Hypothalamus (tissue), 51 donors: Measurements from ENCODE around the gene WHRN.

ENCODE experiments used
- DNase-seq, 51 donors: peaks; one replicate each; lab custom pipeline; 2025; lab: John Stamatoyannopoulos, UW

WHRN gene

DNA sequence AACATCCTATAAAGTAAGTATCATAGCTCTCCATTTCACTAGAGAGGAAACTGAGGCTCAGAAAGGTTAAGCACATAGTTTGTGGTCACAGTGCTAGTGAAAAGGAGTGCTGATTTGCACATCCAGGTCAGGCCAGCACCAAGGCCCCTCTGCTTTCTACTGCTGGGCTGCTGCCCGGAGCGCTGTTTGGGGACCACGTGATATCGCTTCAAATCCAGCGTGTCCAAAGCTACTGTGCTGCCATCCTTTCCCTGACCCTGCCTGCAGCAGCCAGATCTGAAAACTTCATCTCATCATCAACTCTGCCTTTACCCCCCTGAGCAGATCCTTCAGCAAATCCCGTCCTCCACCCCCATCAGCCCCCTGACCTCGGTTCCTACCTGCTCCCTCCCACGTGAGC is 76.8 kb downstream of the WHRN start:
- peak in 9 of 51 donors; percentile 8 to 48 (median 18) for DNase-seq

GRCh38 chr9:114427644-114428043 is 77.6 kb downstream of the WHRN start:
- DNase-seq: no peak

GRCh38 chr9:114426046-114426948 is 79.0 kb downstream of the WHRN start:
- no peak for DNase-seq

- no peak for DNase-seq
These were observed 80.1 kb downstream of the WHRN start for GRCh38 chr9:114425126-114425525.

- DNase-seq: no peak
These were observed 81.1 kb downstream of the WHRN start for GRCh38 chr9:114424126-114424525.

DNA sequence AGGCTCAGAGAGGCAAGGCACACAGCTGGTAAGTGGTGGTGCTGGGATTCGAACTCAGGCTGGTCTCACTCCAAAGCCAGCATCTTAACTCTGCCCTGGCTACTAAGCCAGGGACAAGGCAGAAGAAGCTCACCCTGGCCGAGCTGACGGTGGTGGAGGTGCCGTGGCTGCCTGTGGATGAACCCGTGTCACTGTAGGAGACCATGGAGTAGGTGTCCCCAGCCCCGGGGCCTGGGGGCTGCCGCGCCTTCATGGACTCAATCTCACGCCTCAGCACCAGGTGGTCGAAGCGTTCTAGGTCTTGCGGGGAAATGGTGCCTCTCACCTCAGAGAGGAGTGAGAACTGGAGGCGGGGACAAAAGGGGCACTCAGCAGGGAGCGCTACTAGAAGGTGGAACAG is 82.1 kb downstream of the WHRN start:
- no peak for DNase-seq

GRCh38 chr9:114421147-114421546 is 84.1 kb downstream of the WHRN start:
- DNase-seq: no peak

DNA sequence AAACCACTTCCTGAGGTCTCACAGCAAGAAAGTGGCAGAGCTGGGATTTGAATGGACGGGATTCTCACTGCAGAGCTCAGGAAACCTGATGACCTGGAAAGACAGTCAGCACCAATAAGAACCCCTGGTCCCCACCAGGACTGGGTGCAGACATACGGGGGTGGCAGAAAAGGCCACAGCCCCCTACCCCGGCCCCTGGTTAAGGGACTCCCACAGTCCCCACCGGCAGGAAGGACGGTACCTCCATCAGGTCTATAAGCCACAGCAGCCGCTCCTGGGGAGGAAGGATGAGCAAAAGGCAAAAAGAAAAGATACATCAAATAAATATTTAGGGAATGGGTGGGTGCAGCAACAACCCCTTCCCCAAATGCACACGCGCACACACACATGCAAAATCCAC is 85.5 kb downstream of the WHRN start:
- no peak for DNase-seq

DNA sequence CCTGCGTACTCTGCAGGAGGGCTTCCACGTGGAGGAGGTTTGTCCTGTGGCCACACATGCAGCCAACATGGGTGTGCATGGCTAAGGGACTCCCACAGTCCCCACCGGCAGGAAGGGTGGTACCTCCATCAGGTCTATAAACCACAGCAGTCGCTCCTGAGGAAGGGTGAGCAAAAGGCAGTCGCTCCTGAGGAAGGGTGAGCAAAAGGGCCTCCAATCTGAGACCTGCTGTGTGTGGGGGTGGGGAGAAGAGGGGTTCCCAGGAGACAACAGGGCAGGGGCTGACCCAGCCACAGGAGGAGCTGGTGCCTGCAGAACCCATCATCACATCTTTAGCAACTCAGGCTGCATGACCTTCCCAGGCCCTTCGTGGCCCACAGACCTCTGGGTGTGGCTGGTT is 87.2 kb downstream of the WHRN start:
- no peak for DNase-seq

DNA sequence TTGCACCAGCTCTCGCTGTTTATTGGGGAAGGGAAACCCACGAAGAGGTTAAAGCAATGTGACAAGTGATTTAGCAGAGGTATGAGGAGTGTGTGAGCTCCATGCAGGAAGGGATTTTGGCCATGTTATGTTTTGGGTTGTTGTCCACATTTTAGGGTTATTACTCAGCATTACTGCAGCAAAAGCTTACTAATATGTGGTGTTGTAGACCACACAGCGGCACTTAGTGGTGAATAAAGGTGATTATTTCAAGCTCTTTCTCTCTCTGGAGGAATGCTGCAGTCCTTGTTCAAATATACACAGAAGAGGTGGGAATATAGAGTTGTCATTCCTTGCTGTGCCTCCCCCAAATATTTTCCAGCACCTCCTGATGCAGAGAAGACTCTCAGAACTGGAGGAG is 87.8 kb downstream of the WHRN start:
- no peak for DNase-seq

GRCh38 chr9:114416906-114417305 is 88.4 kb downstream of the WHRN start:
- DNase-seq: no peak

DNA sequence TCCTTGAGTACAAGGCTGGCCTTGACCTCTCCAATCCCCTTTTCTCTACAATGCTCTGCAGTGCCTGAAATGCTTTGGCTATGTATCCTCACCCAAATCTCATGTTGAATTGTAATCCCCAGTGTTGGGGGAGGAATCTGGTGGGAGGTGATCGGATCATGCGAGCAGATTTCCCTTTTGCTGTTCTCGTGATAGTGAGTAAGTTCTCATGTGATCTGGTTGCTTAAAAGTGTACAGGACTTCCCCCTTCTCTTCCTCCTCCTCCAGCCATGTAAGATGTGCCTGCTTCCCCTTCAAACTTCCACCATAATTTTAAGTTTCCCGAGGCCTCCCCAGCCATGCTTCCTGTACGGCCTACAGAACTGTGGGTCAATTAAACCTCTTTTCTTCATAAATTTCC is 89.0 kb downstream of the WHRN start:
- DNase-seq: no peak

GRCh38 chr9:114414346-114414745 is 90.9 kb downstream of the WHRN start:
- no peak for DNase-seq

DNA sequence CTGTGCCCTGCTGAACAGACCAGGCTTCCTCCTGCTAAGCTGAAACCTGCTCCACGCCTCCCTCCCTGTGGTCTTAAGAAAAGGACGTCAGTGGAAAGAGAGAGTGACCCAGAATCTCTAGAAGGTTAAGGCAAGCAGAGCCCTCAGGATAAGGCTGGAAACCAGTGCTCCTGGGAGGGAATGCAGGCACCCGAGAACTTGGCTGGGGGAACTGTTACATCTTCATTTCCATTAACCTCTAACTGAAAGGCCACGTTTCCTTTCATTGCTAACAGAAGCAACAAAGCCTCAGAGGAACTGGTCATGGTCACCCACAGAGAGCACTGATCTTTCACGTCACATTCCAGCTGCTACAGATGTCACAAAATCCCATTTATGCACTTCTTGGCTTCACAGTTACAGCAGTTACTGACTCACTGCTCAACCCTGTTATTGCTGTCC is 91.4 kb downstream of the WHRN start:
- no peak for DNase-seq

DNA sequence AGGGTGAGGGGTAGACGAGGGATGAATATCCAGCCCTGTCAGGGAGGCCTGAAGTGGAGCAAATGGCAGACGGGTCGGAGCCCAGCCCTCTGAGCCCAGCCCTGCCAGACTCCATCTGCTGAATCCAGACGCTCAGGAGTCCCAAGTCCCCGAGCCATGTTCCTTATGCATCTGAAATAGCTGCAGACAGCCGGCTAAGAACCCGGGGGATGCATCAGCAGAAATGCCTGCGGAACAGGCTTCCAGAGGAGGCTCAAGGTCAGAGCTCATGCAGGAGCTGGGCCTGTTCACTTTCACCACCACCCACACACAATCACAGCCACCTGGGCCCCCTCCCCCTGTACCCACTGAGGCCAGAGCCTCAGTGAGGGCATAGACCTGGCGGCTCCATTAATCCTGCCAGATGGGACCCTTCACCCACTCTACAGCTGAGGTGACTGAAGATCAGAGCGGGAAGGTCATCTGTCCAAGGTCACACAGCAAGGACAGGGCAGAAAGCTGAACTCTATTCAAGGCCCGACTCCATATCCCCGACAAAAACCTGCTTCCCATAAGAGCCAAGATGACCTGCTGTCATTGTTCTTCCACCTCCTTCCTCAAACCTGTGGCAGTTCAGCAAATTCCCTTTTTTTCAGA is 93.1 kb downstream of the WHRN start:
- DNase-seq: no peak

- no peak for DNase-seq
These were observed 93.8 kb downstream of the WHRN start for GRCh38 chr9:114411452-114411851.

- DNase-seq: no peak
These were observed 94.4 kb downstream of the WHRN start for GRCh38 chr9:114410910-114411309.

- DNase-seq: no peak
These were observed 95.4 kb downstream of the WHRN start for GRCh38 chr9:114409842-114410241.

GRCh38 chr9:114409103-114409780 is 96.0 kb downstream of the WHRN start:
- DNase-seq: no peak

DNA sequence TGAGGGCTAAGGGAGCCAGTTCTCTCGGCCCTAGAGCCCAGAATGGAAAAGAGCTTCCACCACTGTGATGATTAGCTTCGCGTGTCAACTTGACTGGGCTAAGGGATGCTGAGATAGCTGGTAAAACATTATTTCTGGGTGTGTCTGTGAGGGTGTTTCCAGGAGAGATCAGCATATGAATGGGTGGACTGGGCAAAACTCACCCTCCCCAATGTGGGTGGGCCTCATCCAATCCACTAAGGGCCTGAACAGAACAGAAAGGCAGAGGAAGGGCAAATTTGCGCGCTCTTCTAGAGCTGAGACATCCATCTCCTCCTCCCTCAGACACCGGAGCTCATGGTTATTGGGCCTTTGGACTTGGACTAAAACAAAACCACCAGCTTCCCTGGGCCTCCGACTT is 96.6 kb downstream of the WHRN start:
- no peak for DNase-seq

DNA sequence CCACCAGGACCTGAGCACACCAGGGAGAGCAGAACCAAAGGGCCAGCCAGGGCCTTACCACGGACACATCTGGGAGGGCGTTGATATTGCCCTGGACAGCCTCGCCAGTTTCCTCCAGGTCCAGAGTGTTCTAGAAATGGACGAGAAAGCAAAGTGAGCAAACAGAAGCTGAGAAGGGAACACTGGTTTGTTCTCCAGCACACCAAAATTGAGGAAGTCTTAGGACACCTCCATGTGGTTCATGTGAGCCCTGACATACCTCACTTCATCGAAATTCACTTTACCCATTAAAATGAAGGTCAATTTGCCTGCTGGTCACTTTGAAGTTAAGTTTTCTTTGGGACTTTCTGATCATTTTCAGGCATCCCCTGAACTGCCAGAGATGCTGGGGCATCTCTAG is 97.4 kb downstream of the WHRN start:
- DNase-seq: no peak

- DNase-seq: no peak
These were observed 98.8 kb downstream of the WHRN start for GRCh38 chr9:114406441-114406840.
